Left ventricle myocardium inferior (tissue), 1 donor: ENCODE data around the gene ATF3. TPM values are rescaled to one million over a fixed set of nuclear protein-coding genes. Genes with fewer than 3 reads are reported as not detected.

Experiments
- DNase-seq: peaks from one replicate; pipeline ENCODE4 v3.0.0-alpha.2; 2020
- H3K27ac ChIP-seq: fragments of 200-600 bp; replicated peaks from 2 replicates; pipeline ENCODE4 v1.8.0; 2021
- H3K27me3 ChIP-seq: fragments of 200-600 bp; 2 replicates; pipeline ENCODE4 v1.8.0; 2021; ENCODE audit warnings: low read depth
- H3K36me3 ChIP-seq: fragments of 200-600 bp; 2 replicates; pipeline ENCODE4 v1.8.0; 2021
- H3K4me1 ChIP-seq: fragments of 200-600 bp; 2 replicates; pipeline ENCODE4 v1.8.0; 2021
- H3K4me3 ChIP-seq: fragments of 200-600 bp; 2 replicates; pipeline ENCODE4 v1.8.0; 2021; ENCODE audit warnings: mild to moderate bottlenecking, moderate library complexity
- H3K9me3 ChIP-seq: fragments of 200-600 bp; replicated peaks from 2 replicates; pipeline ENCODE4 v1.8.0; 2021
- CTCF ChIP-seq: fragments of 200-600 bp; IDR thresholded peaks from 2 replicates; pipeline ENCODE4 v1.8.0; 2021; ENCODE audit warnings: antibody characterized with exemption, mild to moderate bottlenecking, borderline replicate concordance
- intact Hi-C: fragments of 100-400 bp; cut with micrococcal nuclease; formaldehyde crosslinking; loops from one replicate; pipeline ENCODE4 v1.11.0; 2022
- total RNA-seq: library from RNA; stranded (reverse); fragmentation: NEBNext Ultra II Directional; extraction: Animal tissue kit (Norgen Biotek cat#: 25700); gene quantifications from one replicate; pipeline ENCODE4 v1.2.1, GENCODE V29; 2021
- donor health status: DM: no; HTN: yes; CAD: no; lungs with severe emphysema.

Gene ATF3
- total RNA-seq, 1 donor from 2014 or later, result 20.0 TPM

DNA sequence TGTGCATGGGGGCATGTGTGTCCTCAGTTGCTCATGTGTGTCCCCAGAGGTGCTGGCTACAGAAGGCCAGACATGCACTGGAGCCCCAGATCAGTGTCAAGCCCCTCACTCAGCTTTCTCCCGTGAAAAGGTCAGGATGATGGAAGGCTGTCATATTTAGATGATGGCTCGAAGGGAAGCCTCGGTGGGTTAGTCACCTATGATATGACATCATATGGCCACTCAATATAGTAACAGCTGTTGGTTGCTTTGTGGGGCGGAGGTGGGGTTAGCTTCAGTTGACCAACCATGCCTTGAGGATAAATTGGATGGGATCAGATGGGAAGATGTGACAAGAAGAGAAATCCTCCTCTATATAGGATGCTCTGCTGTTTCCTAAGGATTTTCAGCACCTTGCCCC lies 43.5 kb upstream of the ATF3 start:
- Histone ChIP-seq H3K27ac (no peak overlapping the region), H3K27me3 (no peaks in the 10 kb centered on the region), H3K36me3 (no peaks in the 10 kb centered on the region), H3K9me3 (peaks cover 8% of the 10 kb centered on the region), H3K4me3 (no peak overlapping the region), H3K4me1 (peaks cover 25% of the 10 kb centered on the region)
- intact Hi-C loops, result no loop called here
- no peak for DNase-seq
- no peak for TF ChIP-seq CTCF

- H3K27me3 ChIP-seq, result no peaks in the 10 kb centered on the region
- H3K36me3 ChIP-seq, result no peaks in the 10 kb centered on the region
- no peak overlapping the region for H3K27ac ChIP-seq
- no peak for TF ChIP-seq CTCF
- H3K4me1 ChIP-seq, result peaks cover 25% of the 10 kb centered on the region
- no peak overlapping the region for H3K4me3 ChIP-seq
- peaks cover 8% of the 10 kb centered on the region for H3K9me3 ChIP-seq
- intact Hi-C loops, result no loop called here
- no peak for DNase-seq
These were observed 42.8 kb upstream of the ATF3 start for GRCh38 chr1:212565571-212566305.

- Histone ChIP-seq H3K4me3 (peak overlapping the region; percentile 62), H3K9me3 (peaks cover 8% of the 10 kb centered on the region), H3K27ac (peak overlapping the region; percentile 78), H3K4me1 (peaks cover 18% of the 10 kb centered on the region), H3K36me3 (no peaks in the 10 kb centered on the region), H3K27me3 (no peaks in the 10 kb centered on the region)
- intact Hi-C loops, result no loop called here
- DNase-seq, result no peak
- no peak for TF ChIP-seq CTCF
These were observed 41.8 kb upstream of the ATF3 start for GRCh38 chr1:212566522-212567479.

GRCh38 chr1:212567638-212568037 lies 40.9 kb upstream of the ATF3 start:
- no peak for DNase-seq
- Histone ChIP-seq H3K27me3 (no peaks in the 10 kb centered on the region), H3K9me3 (peaks cover 6% of the 10 kb centered on the region), H3K27ac (peak overlapping the region; percentile 78), H3K36me3 (no peaks in the 10 kb centered on the region), H3K4me3 (no peak overlapping the region), H3K4me1 (peaks cover 18% of the 10 kb centered on the region)
- intact Hi-C loops, result no loop called here
- TF ChIP-seq CTCF, result no peak

DNA sequence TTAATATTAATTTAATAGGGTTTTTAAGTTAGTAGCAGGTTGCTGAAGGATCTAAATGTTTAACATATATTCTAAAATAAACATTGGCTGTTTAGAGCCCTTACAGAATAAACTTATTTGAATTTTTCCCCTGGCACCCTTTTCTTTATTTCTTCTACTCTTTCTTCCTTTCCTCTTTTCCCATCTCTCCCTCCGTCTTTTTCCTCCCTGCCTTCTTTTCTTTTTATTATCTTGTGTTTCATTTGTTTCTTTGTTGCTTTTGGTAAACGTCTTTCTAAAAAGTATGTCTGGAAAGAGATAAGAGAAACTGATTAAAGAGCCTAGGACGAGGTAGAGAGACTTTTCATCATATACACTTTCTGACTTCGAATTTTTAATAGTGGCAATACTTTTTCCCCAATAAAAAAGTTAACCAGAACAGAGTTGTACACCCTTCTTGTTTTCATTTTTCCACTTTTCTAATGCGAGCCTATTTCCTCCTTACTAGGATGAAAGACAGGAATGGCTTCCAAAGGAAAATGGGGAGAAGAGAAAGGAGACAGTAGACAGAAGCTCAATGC lies 39.5 kb upstream of the ATF3 start:
- H3K4me3 ChIP-seq, result no peak overlapping the region
- no peak for DNase-seq
- TF ChIP-seq CTCF, result no peak
- H3K36me3 ChIP-seq, result no peaks in the 10 kb centered on the region
- H3K27me3 ChIP-seq, result no peaks in the 10 kb centered on the region
- no peaks in the 10 kb centered on the region for H3K9me3 ChIP-seq
- peaks cover 18% of the 10 kb centered on the region for H3K4me1 ChIP-seq
- intact Hi-C loops, result no loop called here
- H3K27ac ChIP-seq, result no peak overlapping the region
